ENCODE results near the gene DEXI. TPM values are rescaled to one million over a fixed set of nuclear protein-coding genes. Genes with fewer than 3 reads are reported as not detected.
"Not testable (repeated sequence)": the region's sequence is repeated elsewhere in the genome, so short reads cannot be mapped to it uniquely, and the experiment has no call there.

DEXI gene
- total RNA-seq, 1 donor from 2014 or later: 67.5 TPM

GRCh38 chr16:10931134-10931533 lies 11.1 kb downstream of the DEXI start:
- no peaks in the 10 kb centered on the region for H3K9me3 ChIP-seq
- H3K4me1 ChIP-seq: peaks cover 28% of the 10 kb centered on the region
- no peak overlapping the region for H3K4me3 ChIP-seq
- H3K27me3 ChIP-seq: no peaks in the 10 kb centered on the region
- intact Hi-C loops (cut with DNase I): no loop called here
- H3K27ac ChIP-seq: no peak overlapping the region
- DNase-seq (ENCODE audit: extremely low spot score in 2 of 2): no peak
- TF ChIP-seq POLR2AphosphoS5 (IDR thresholded peaks at IDR 0.05; ENCODE audit: insufficient read depth in 1 of 2, low read depth in 1 of 2): no peak
- no peak for TF ChIP-seq POLR2A (IDR thresholded peaks at IDR 0.05)
- TF ChIP-seq CTCF (IDR thresholded peaks at IDR 0.05): no peak
- peaks cover 0 to 29% of the 10 kb centered on the region in 2 donors for H3K36me3 ChIP-seq

GRCh38 chr16:10930755-10931093 lies 11.5 kb downstream of the DEXI start:
- no peak overlapping the region for H3K27ac ChIP-seq
- intact Hi-C loops (cut with DNase I): no loop called here
- TF ChIP-seq CTCF (IDR thresholded peaks at IDR 0.05) (no peak), POLR2AphosphoS5 (IDR thresholded peaks at IDR 0.05; ENCODE audit: insufficient read depth in 1 of 2, low read depth in 1 of 2) (no peak), POLR2A (IDR thresholded peaks at IDR 0.05) (no peak)
- no peak for DNase-seq (ENCODE audit: extremely low spot score in 2 of 2)
- H3K9me3 ChIP-seq: no peaks in the 10 kb centered on the region
- H3K36me3 ChIP-seq: peaks cover 0 to 33% of the 10 kb centered on the region in 2 donors
- no peaks in the 10 kb centered on the region for H3K27me3 ChIP-seq
- H3K4me3 ChIP-seq: no peak overlapping the region
- H3K4me1 ChIP-seq: peaks cover 23% of the 10 kb centered on the region

GRCh38 chr16:10929853-10930754 lies 12.2 kb downstream of the DEXI start:
- intact Hi-C loops (cut with DNase I): no loop called here
- no peak overlapping the region for H3K27ac ChIP-seq
- DNase-seq (ENCODE audit: extremely low spot score in 2 of 2): no peak
- no peaks in the 10 kb centered on the region for H3K9me3 ChIP-seq
- TF ChIP-seq CTCF (IDR thresholded peaks at IDR 0.05): no peak
- no peak for TF ChIP-seq POLR2AphosphoS5 (IDR thresholded peaks at IDR 0.05; ENCODE audit: insufficient read depth in 1 of 2, low read depth in 1 of 2)
- TF ChIP-seq POLR2A (IDR thresholded peaks at IDR 0.05): no peak
- peaks cover 0 to 36% of the 10 kb centered on the region in 2 donors for H3K36me3 ChIP-seq
- peaks cover 17% of the 10 kb centered on the region for H3K4me1 ChIP-seq
- H3K27me3 ChIP-seq: no peaks in the 10 kb centered on the region
- no peak overlapping the region for H3K4me3 ChIP-seq

GRCh38 chr16:10929097-10929496 lies 13.2 kb downstream of the DEXI start:
- DNase-seq (ENCODE audit: extremely low spot score in 2 of 2); H3K4me3 ChIP-seq; H3K9me3 ChIP-seq; intact Hi-C loops (cut with DNase I); H3K27me3 ChIP-seq; H3K4me1 ChIP-seq; H3K27ac ChIP-seq: not testable (repeated sequence)
- peaks cover 0 to 36% of the 10 kb centered on the region in 2 donors for H3K36me3 ChIP-seq

- intact Hi-C loops (cut with DNase I): no loop called here
- peaks cover 0 to 28% of the 10 kb centered on the region in 2 donors for H3K36me3 ChIP-seq
- no peak for DNase-seq (ENCODE audit: extremely low spot score in 2 of 2)
- H3K4me3 ChIP-seq: no peak overlapping the region
- H3K9me3 ChIP-seq: no peaks in the 10 kb centered on the region
- no peak overlapping the region for H3K27ac ChIP-seq
- no peak for TF ChIP-seq POLR2A (IDR thresholded peaks at IDR 0.05)
- TF ChIP-seq POLR2AphosphoS5 (IDR thresholded peaks at IDR 0.05; ENCODE audit: insufficient read depth in 1 of 2, low read depth in 1 of 2): no peak
- no peak for TF ChIP-seq CTCF (IDR thresholded peaks at IDR 0.05)
- no peaks in the 10 kb centered on the region for H3K27me3 ChIP-seq
- peaks cover 16% of the 10 kb centered on the region for H3K4me1 ChIP-seq
Observed at GRCh38 chr16:10927497-10928112, 14.7 kb downstream of the DEXI start.
